Measurements from ENCODE around the gene CLRN3. TPM values are rescaled to one million over a fixed set of nuclear protein-coding genes. Genes with fewer than 3 reads are reported as not detected.

Gene CLRN3
- total RNA-seq, 4 donors from 2014 or later, result not detected

GRCh38 chr10:127874671-127875448, 17.9 kb downstream of the CLRN3 start:
- H3K36me3 ChIP-seq, result no peaks in the 10 kb centered on the region
- H3K9me3 ChIP-seq, result peaks cover 0 to 6% (median 0%) of the 10 kb centered on the region in 3 donors
- no peak for TF ChIP-seq POLR2A (IDR thresholded peaks at IDR 0.05)
- no peak for TF ChIP-seq CTCF (IDR thresholded peaks at IDR 0.05)
- no peak for TF ChIP-seq EP300 (IDR thresholded peaks at IDR 0.05)
- no peak for TF ChIP-seq POLR2AphosphoS5 (IDR thresholded peaks at IDR 0.05)
- WGBS, 2 donors (ENCODE audit: low coverage in 1 of 2), result 88% methylated on average over 9 of the region's 11 CpGs; no CpG with 5 or more reads in 1 of the 2 donors
- H3K27ac ChIP-seq, result no peak overlapping the region
- H3K27me3 ChIP-seq, result peaks cover 31% of the 10 kb centered on the region
- ATAC-seq, result no peak
- H3K4me3 ChIP-seq, result no peak overlapping the region
- no peaks in the 10 kb centered on the region for H3K4me1 ChIP-seq

GRCh38 chr10:127873901-127874470, 18.8 kb downstream of the CLRN3 start:
- ATAC-seq, result no peak
- TF ChIP-seq EP300 (IDR thresholded peaks at IDR 0.05), result no peak
- no peak for TF ChIP-seq CTCF (IDR thresholded peaks at IDR 0.05)
- TF ChIP-seq POLR2AphosphoS5 (IDR thresholded peaks at IDR 0.05), result no peak
- TF ChIP-seq POLR2A (IDR thresholded peaks at IDR 0.05), result no peak
- H3K27ac ChIP-seq, result no peak overlapping the region
- no peaks in the 10 kb centered on the region for H3K4me1 ChIP-seq
- H3K27me3 ChIP-seq, result peaks cover 31% of the 10 kb centered on the region
- 73 to 91% methylated on average over 5 to 8 of the region's 11 CpGs for WGBS, 2 donors (ENCODE audit: low coverage in 1 of 2)
- H3K4me3 ChIP-seq, result no peak overlapping the region
- H3K9me3 ChIP-seq, result peaks cover 0 to 14% (median 0%) of the 10 kb centered on the region in 3 donors
- H3K36me3 ChIP-seq, result no peaks in the 10 kb centered on the region

GRCh38 chr10:127872871-127873600, 19.7 kb downstream of the CLRN3 start:
- Histone ChIP-seq H3K4me3 (no peak overlapping the region), H3K27me3 (peaks cover 31% of the 10 kb centered on the region), H3K27ac (no peak overlapping the region), H3K4me1 (no peaks in the 10 kb centered on the region), H3K9me3 (peaks cover 0 to 21% (median 0%) of the 10 kb centered on the region in 3 donors), H3K36me3 (no peaks in the 10 kb centered on the region)
- 67 to 90% methylated on average over 2 to 5 of the region's 12 CpGs for WGBS, 2 donors (ENCODE audit: low coverage in 1 of 2)
- TF ChIP-seq EP300 (IDR thresholded peaks at IDR 0.05) (no peak), CTCF (IDR thresholded peaks at IDR 0.05) (no peak), POLR2AphosphoS5 (IDR thresholded peaks at IDR 0.05) (no peak), POLR2A (IDR thresholded peaks at IDR 0.05) (no peak)
- ATAC-seq, result no peak

- peaks cover 31% of the 10 kb centered on the region for H3K27me3 ChIP-seq
- H3K36me3 ChIP-seq, result no peaks in the 10 kb centered on the region
- 47 to 53% methylated on average over 3 to 9 of the region's 23 CpGs for WGBS, 2 donors (ENCODE audit: low coverage in 1 of 2)
- no peak overlapping the region for H3K4me3 ChIP-seq
- H3K9me3 ChIP-seq, result peaks cover 0 to 21% (median 0%) of the 10 kb centered on the region in 3 donors
- TF ChIP-seq POLR2AphosphoS5 (IDR thresholded peaks at IDR 0.05) (no peak), CTCF (IDR thresholded peaks at IDR 0.05) (no peak), POLR2A (IDR thresholded peaks at IDR 0.05) (no peak), EP300 (IDR thresholded peaks at IDR 0.05) (no peak)
- H3K27ac ChIP-seq, result no peak overlapping the region
- no peak for ATAC-seq
- no peaks in the 10 kb centered on the region for H3K4me1 ChIP-seq
Measured at GRCh38 chr10:127872011-127872761, 20.6 kb downstream of the CLRN3 start.
